ENCODE measurements around the gene STAT3.
"Not testable (repeated sequence)": the region's sequence is repeated elsewhere in the genome, so short reads cannot be mapped to it uniquely, and the experiment has no call there.

STAT3 gene

GRCh38 chr17:42362245-42362961 lies 25.8 kb downstream of the STAT3 start:
- in situ Hi-C loops (cut with MboI; ENCODE audit: low sequenced_read_pairs, unreplicated experiment), result no loop called here
- no peak for TF ChIP-seq CTCF (IDR thresholded peaks at IDR 0.05; ENCODE audit: borderline replicate concordance, control extremely low read depth, extremely low read depth, insufficient read depth, missing control alignments)
- no peak for DNase-seq (ENCODE audit: low spot score)

- in situ Hi-C loops (cut with MboI; ENCODE audit: low sequenced_read_pairs, unreplicated experiment), result no loop called here
- DNase-seq (ENCODE audit: low spot score), result no peak
- TF ChIP-seq CTCF (IDR thresholded peaks at IDR 0.05; ENCODE audit: borderline replicate concordance, control extremely low read depth, extremely low read depth, insufficient read depth, missing control alignments), result no peak
Measured at GRCh38 chr17:42361781-42362186, 26.5 kb downstream of the STAT3 start.

GRCh38 chr17:42360388-42360787 lies 27.9 kb downstream of the STAT3 start:
- in situ Hi-C loops (cut with MboI; ENCODE audit: low sequenced_read_pairs, unreplicated experiment), result not testable (repeated sequence)

GRCh38 chr17:42359133-42359532 lies 29.1 kb downstream of the STAT3 start:
- no peak for DNase-seq (ENCODE audit: low spot score)
- TF ChIP-seq CTCF (IDR thresholded peaks at IDR 0.05; ENCODE audit: borderline replicate concordance, control extremely low read depth, extremely low read depth, insufficient read depth, missing control alignments), result no peak
- in situ Hi-C loops (cut with MboI; ENCODE audit: low sequenced_read_pairs, unreplicated experiment), result no loop called here

More at GRCh38 chr17:42360388-42360787, 27.9 kb downstream of the STAT3 start:
- not testable (repeated sequence) for DNase-seq (ENCODE audit: low spot score)

- in situ Hi-C loops (cut with MboI; ENCODE audit: low sequenced_read_pairs, unreplicated experiment), result no loop called here
- no peak for DNase-seq (ENCODE audit: low spot score)
- no peak for TF ChIP-seq CTCF (IDR thresholded peaks at IDR 0.05; ENCODE audit: borderline replicate concordance, control extremely low read depth, extremely low read depth, insufficient read depth, missing control alignments)
Measured at GRCh38 chr17:42358434-42358833, 29.8 kb downstream of the STAT3 start.

- DNase-seq (ENCODE audit: low spot score), result no peak
- in situ Hi-C loops (cut with MboI; ENCODE audit: low sequenced_read_pairs, unreplicated experiment), result no loop called here
Measured at GRCh38 chr17:42354956-42355843, 33.0 kb downstream of the STAT3 start.

More at GRCh38 chr17:42354956-42355843, 33.0 kb downstream of the STAT3 start:
- TF ChIP-seq CTCF (IDR thresholded peaks at IDR 0.05; ENCODE audit: borderline replicate concordance, control extremely low read depth, extremely low read depth, insufficient read depth, missing control alignments), result no peak
